RCC 7860 (cell line): ENCODE measurements around the gene GUCA1C.
A peak's percentile ranks its signal among the peaks of the same experiment; 100 is the strongest.

Experiments used
- DNase-seq: peaks from one replicate; pipeline ENCODE4 v3.0.0-alpha.2; 2015; ENCODE audit warnings: low spot score
- FAIRE-seq: peaks from 2 replicates; lab custom pipeline; 2012; peaks lifted over from hg19 to GRCh38; lab: Jason Lieb, UNC

Gene GUCA1C, protein sequence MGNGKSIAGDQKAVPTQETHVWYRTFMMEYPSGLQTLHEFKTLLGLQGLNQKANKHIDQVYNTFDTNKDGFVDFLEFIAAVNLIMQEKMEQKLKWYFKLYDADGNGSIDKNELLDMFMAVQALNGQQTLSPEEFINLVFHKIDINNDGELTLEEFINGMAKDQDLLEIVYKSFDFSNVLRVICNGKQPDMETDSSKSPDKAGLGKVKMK

DNA sequence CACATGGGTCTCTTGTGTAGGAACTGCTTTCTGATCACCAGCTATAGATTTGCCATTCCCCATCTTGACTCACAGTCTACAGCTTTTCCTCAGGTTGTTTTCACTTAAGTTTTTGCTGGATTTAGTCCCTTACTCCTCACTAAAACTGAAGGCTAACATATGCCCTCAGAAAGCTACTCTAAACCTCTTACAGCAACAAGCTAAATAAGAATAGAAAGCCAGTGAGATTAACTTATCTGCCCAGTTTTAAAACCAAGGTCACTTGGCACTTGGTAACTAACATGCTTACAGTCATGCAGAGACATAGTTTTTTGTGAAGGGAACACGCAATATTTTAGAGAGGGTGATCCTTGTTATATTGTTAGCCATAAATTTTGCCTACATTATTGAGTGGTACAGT, at the start of gene GUCA1C:
Gene GUCA1C, minus strand, starts transcription at position 180 of the 400 bp plus-strand sequence. Its CDS starts 117 bp downstream, at position 63.
- DNase-seq, result no peak
- no peak for FAIRE-seq

DNA sequence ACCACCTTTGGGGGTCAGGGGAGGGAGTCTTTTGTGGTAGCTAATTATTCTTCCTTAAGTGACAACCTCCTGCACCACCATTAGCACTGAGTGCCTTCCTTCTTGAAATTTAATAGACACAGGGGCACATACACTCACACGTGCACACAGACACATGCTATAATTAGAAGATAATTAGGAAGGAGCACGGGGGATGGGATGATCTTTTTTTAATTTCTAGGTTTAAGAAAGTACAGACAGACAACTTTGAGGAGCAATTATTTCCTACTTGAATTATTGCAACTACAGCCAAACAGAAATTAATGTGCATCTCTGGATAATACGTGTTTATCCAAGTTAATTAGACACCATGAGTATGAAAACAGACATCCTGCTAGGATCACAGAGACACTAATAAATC, 44.8 kb upstream of the GUCA1C start:
- FAIRE-seq (no peak), DNase-seq (no peak)

DNA sequence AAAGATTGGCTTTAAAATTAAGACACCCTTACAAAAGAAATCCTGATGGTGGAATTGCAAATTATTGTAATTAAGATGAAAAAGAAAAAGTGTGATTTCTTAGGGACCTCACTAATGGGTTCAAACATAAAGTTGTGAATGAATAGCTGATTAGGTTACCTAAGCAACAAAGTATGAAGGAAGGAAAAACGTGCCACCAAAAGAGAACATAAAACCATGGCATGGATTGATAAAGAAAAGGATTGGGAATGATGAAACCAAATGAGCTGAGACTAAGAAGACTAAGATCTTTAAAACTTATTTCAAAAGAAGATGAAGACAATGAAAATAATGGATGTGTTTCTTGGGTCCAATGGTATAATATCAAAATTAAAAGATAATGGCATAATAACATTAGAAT, 32.2 kb upstream of the GUCA1C start:
- no peak for DNase-seq
- FAIRE-seq, result no peak

DNA sequence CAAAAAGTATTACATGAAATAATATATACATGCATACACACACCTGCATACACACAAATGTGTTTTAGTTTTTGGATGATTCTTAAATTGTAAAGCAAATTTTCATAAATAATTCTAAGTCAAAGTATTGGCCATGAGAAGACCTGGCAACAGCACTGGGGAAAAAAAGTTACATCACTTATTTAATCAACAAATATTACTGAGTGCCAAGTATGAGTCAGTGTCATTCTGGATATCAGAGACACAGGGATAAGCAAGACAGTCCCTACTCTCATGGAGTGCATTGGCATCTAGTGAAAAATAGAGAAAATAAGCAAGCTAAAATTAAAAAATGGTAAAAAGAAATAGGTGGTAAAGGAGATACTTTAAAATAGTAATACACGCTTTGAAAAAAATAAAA, 29.4 kb upstream of the GUCA1C start:
- FAIRE-seq (peak; percentile 15), DNase-seq (no peak)

DNA sequence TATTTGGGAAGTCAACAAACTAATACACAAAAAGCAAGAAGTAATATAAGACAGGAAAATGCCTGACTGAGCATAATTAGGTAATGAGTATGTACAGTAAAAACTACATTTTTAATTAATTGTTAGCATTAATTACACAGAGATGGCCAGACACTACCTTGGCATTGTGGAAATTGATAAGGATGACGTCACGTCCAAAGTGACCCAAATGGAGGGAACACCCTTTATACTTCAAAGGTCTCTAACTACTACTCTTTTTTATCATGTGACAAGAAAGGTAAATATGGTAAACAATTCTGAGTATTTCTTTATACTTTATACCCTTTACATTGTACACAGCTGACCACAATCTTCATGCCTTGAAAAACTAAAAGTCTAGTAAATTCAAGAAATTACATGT, 22.4 kb upstream of the GUCA1C start:
- FAIRE-seq (no peak), DNase-seq (no peak)

DNA sequence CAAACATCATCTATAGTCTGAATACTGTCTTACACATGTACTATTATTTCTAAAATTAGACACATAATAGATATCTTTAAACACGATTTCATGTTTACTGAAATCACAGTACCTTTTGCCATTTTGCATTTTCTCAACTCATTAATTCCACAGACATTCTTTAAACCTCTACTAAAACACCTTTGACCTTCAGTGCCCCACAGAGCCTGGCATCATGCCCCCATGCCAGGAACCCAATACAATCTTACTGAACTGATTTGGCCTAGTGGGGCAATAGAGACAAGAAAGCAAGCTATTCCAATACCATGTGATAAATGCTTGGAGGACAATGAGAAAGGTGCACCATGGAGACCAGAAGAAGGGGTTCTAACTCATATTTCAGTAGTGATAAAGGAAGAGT, 19.3 kb upstream of the GUCA1C start:
- DNase-seq, result no peak
- no peak for FAIRE-seq

DNA sequence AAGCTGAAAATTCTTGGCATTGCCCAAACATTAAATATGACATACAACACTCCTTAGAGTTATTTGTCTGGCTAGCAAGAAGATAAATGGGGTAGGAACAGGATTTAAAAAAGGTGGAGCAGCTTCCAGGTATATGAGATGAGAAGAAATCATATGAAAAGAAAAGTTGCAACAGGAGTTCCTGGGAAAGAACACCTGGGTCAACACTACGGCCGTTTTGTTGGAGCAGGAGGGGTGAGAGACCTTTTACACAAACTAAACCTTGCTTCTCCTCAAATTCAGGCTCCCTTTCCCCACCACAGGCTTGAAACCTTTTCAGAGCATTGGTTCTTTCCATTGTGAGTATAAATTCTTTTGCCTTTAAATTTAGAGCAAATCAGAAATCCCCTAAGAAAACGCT, 18.8 kb upstream of the GUCA1C start:
- DNase-seq (no peak), FAIRE-seq (no peak)

DNA sequence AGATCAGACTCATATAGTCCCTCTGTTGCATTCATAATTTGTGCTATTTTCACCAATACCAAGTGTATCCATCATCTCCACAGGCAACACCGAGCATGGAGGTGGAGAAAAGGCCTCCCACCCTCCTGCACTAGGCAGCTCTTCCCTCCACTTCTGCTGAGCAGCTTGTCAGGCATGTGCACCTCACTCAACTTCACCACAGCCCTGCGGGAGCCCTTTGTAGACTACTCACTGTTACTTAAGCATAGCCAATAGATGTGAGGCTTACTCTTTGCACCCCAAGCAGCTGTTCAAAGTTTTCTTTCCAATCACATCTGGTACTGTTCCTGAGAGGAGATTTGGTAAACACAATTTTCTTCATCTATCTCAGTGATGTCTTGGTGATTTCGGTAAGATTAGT, 16.9 kb upstream of the GUCA1C start:
- FAIRE-seq, result no peak
- DNase-seq, result no peak

DNA sequence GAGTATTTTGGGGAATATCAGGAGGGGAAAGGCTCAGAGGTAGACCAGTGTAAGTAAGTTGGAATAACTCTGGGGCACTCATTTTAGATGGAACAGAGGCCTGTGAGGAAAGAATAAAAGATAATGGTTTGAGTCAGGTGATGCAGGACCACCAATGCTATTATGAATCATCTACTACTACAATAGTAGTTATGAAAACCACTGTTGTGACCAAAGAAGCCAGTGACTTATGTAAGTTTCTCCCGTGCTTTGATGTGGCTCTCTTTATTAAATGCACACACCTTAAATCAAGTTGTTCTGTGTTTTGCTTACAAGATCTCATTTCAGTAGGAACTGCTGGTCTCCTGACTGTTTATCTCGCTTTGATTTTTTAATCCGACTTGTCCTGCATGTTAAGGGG, 13.1 kb upstream of the GUCA1C start:
- DNase-seq (no peak), FAIRE-seq (no peak)

DNA sequence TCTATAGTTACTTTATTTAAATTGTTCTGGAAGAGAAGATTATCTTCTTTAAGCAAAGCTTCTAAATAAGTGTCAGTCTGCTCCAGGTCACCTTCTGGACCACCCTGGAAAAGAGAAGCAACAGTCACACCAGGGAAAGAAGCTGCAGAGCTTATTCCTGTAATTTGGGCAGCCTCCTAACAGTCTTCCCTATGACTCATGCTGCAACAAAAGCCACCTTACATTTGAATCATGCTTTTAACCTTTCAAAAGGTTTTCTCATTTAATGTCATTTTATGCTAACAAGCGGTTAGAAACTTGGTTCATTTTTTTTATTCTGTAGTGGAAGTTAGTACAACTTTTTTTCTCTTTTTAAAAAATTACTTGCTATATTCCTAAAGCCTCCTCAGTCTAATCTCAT, 5.3 kb upstream of the GUCA1C start:
- FAIRE-seq (peak; percentile 77), DNase-seq (no peak)

DNA sequence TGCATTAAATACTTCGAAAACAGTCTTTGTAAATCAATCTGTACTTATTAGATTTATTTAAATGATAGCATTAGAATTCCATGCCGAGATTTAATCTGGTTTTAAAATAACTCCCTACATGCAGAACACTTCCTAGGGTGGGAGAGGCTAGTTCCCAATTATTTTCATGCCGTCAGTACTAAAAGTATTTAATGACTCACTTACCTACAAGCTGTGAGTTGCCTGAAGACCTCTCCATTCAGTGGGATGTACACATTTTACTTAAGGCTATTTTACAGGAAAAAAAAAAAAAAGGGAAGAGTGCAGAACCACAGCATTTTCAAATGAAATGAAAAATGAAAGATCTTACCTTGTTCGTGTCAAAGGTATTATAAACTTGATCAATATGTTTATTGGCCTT, 469 bp downstream of the GUCA1C start:
- peak; percentile 85 for FAIRE-seq
- peak; percentile 47 for DNase-seq

DNA sequence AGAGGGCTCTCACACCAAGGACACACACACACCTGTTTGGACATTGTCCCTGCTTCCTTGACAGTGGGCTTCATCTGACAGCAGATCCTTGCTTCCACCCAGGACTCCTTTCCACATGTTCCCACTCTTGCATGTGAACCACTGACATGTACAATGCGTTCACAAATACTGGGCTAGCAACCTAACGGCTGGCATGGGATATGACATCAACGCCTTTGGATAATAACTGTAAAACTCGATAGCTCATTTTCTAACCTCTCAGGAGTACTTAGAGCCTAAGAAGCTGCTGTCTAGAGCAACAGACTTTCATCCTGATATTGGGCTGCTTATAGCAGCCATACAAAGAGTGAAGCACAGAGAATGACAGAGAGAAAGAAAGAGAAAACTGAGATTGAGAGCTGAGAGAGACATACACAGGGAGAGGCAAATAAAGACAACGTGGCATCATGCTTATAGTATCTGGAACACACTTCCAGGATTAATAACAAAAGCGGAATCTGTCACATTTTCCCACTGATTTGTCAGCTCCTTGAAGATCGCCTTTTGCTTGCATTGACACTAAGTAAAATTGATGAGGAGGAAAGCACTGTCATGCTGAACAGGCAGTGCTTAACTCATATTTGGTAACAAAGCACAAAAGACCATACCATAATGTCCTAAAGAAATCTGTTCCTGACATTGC, 1.7 kb downstream of the GUCA1C start:
- FAIRE-seq (no peak), DNase-seq (no peak)

DNA sequence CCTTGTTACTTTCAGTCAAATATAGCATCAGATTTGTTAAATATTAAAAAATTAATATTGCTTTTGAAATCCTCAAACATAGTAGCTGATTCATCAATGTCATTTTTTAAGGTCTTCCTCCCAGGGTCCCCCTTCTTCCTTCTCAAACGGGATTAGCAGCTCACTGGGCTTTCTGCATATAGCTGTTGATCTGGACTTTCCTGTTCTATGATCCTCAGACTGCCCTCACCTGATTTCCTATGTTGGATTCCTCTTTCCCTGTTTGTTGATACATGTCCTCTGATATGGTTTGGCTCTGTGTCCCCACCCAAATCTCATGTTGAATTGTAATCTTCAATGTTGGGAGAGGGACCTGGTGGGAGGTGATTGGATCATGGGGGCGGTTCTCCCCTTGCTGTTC, 5.8 kb downstream of the GUCA1C start:
- DNase-seq, result no peak

DNA sequence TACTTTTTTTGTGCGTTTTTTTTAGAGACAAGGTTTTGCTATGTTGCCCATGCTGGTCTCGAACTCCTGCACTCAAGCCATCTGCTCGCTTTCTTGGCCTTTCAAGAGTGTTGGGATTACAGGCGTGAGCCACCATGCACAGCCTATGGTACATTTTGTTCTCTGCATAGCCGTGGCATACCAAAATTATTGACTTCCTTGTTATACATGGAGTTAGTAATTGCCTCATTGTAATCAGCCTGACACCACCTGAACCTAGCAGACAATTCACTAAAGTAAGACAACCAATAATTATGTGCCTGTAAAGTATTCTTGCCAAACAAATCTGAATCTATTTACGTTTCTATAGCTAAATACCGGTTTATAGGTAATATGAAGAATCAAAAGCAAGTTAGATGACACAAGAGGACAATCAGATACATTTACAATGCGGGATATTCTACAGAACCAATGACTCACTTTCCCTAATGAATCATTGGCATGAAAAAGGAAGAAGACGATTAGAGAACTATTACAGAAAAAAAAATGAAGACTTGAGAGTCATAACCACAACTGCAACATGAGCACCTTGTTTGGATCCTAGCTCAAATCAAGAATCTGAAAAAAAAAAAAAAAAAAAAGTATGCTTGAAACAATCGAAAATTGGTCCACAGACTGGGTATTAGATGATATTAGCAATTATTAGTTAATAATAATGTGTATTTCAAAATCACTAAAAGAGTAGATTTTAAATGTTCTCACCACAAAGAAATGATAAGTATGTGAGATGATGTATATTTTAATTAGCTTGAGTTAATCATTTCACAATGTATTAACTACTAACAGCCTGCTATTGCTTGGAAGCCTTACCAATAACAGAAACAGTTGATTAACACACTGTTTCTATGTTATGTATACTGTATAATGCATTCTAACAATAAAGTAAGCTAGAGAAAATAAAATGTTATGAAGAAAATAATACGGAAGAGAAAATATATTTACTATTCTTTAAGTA, 7.1 kb downstream of the GUCA1C start:
- peak; percentile 98 for FAIRE-seq

More for the DNA sequence above, 5.8 kb downstream of the GUCA1C start:
- FAIRE-seq, result no peak

DNA sequence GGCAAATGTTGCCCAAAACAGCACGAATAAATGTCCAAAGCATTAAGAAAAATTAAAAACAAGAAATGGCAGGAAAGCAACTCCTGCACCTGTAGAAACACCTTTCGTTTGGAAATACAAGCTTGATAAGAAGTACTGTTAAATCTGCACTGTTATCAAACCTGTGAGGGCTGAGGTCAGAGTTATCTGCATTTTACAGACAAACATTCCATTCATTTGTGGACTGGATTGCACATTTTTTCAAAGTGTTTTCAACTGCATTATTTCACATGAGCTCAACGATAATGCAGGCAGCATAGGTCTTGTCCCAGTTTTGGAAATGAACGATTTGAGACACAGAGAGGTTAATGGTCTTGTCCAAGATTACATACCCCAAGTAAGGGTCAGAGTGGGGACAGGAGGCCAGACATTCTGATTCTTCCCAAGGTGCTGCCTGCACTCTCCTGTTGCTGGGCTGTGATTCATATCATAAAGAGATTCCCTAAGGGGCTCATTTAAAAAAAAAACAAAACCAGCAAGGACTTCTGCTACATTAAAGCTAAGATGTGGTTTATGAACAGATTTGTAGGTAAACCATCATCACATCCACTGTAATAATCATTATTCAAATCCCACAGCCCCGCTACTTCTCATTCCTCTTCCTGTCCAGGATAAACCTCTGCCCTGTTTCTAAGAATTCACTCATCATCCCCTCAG, 13.0 kb downstream of the GUCA1C start:
- FAIRE-seq (no peak), DNase-seq (peak; percentile 70)

More for the DNA sequence above, 7.1 kb downstream of the GUCA1C start:
- peak; percentile 87 for DNase-seq

DNA sequence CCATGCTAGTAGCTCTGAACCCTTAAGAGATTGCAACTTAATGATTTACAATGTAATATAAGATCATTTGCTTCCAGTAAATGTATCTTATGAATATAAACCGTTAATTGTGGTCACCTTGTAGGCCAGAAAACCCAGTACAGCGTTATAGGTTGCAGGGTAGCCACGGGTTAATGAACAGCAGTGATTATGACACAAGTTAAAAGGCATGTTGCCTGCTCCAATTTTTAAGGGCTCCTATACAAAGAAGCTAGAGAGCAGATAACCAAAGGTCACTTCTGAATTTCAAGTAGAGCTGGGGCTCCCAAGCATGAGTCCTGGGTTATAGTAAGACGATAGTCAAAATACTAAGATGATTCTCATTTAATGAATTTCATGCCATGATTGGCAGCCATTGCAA, 13.5 kb downstream of the GUCA1C start:
- FAIRE-seq (peak; percentile 98), DNase-seq (peak; percentile 88)

DNA sequence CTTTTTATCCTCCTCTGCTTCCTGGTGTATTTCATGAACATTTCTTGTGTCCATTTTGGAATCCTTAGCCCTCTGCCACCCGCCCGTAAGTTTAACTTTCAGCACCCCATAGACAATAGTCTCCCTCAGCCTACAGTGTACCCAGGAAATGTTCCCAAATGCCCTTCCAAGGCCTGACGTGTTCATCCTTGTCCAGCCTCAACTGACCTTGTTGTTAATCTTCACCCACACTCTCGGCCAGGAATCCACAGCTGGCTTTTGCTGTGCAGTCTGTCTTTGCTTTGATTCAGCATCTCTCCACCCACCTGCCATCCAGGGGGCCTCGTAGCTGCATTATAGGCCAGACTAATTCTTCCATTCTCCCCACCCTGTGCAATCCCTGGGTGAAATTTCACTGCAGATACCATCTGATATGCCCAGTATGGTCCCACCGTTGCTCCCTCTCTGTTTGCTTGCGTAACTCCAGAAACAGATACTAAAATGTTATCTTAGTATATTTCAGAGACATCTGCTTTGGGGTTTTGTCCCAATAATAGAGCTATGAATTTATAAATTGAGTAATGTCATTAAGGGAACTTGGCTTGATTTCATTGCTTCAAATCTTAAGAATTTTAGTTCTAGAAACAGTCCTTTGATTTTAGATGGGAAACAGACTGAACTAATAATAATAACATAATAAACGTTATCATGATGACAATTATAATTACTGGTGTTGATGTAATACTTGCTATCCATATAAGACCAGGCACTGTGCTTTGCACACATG, 16.6 kb downstream of the GUCA1C start:
- DNase-seq (no peak), FAIRE-seq (no peak)

DNA sequence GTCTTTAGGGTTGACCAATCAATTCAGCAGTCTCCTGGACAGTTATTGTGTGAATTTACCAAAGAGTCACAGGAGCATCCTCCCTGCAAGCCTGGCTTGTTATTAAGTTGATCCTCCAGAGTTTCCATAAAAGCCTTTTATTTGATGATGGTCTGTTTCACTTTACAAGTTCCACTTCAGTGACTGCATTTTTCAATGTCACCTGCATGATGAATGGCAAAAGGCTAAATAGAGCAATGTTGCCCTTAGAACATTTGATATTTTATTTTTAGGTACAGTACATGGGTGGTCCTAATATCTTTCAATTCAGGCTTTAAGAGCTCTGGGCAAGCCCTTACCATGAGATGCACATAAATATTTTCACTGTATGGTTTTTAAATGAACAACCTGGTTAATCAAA, 22.6 kb downstream of the GUCA1C start:
- FAIRE-seq (peak; percentile 46), DNase-seq (no peak)

DNA sequence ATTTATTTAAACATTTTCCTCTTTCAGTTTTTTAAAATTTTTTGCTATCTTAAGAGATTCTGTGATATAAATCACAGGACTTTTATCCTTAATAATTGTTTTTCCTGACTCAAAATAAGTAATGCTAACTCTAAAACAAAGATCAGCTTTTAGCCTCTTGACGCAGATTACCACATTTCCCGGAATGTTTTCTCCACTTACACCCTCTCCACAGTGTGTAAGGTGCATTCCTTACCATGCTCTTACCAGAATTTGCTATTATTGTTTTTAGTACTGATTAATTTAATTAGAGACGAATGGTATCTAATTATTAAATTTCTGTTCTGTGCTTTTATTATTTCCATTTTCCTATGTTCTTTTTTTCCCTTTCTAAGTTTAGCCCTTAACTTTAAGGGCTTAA, 34.8 kb downstream of the GUCA1C start:
- no peak for FAIRE-seq

More for the DNA sequence above, 34.8 kb downstream of the GUCA1C start:
- DNase-seq, result no peak
